Stimulated activated naive CD8-positive, alpha-beta T cell treated with anti-CD3 and anti-CD28 coated beads, Interleukin-15, Interleukin-2, amounts not matched to agents 100 ng/mL and 50 ng/mL, for 24 hours (primary cell): ENCODE results near the gene GCSAM.

ENCODE experiments used
- H3K27ac Mint-ChIP-seq: one replicate; pipeline ENCODE4 v1.8.0; 2021; ENCODE audit warnings: mild to moderate bottlenecking, mixed read lengths
- H3K27me3 Mint-ChIP-seq: one replicate; pipeline ENCODE4 v1.8.0; 2021; ENCODE audit warnings: mixed read lengths
- H3K36me3 Mint-ChIP-seq: one replicate; pipeline ENCODE4 v1.8.0; 2021; ENCODE audit warnings: low read depth, mixed read lengths
- H3K4me1 Mint-ChIP-seq: one replicate; pipeline ENCODE4 v1.8.0; 2021; ENCODE audit warnings: low read depth, mixed read lengths
- H3K4me3 Mint-ChIP-seq: one replicate; pipeline ENCODE4 v1.8.0; 2021; ENCODE audit warnings: mild to moderate bottlenecking, mixed read lengths
- H3K9me3 Mint-ChIP-seq: one replicate; pipeline ENCODE4 v1.8.0; 2021; ENCODE audit warnings: mixed read lengths

The GCSAM gene

DNA sequence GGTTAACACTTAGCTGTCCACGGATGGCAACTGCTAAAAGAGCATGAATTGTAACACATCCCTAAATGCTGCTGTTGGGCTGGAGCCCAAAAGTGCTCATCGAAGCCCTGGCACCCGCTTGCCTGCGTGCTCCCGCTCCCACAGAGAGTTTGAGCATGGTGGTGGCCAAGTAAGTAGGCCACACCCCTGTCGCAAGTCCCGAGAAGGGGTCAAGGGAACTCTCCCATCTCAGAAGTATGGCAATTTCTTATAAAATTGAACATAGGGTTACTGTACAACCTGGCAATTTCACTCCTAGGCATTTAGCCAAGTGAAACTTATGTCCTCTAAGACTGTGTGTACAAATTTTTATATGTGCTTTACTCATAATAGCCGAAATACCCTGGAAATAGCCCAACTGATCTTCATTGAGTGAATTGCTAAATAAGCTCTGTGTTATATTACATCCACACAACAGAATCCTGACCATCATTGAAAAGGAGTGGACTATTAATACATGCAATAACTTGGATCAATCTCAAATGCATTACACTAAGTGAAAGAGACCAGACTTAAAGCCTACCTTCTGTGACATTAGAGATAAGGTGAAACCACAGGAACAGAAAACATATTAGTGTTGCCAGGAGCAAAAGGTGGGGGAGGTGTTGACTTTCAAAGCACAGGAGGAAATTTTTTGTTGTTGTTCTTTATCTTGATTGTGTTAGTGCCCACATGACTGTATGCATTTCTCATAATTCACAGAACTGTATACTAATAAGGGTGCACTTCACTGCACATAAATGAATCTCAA is 1.5 kb upstream of the GCSAM start:
- Mint-ChIP-seq H3K27ac (peak overlapping the region; percentile 93), H3K4me1 (peaks cover 79% of the 10 kb centered on the region), H3K27me3 (no peaks in the 10 kb centered on the region), H3K9me3 (no peaks in the 10 kb centered on the region), H3K4me3 (peak overlapping the region; percentile 15), H3K36me3 (no peaks in the 10 kb centered on the region)

DNA sequence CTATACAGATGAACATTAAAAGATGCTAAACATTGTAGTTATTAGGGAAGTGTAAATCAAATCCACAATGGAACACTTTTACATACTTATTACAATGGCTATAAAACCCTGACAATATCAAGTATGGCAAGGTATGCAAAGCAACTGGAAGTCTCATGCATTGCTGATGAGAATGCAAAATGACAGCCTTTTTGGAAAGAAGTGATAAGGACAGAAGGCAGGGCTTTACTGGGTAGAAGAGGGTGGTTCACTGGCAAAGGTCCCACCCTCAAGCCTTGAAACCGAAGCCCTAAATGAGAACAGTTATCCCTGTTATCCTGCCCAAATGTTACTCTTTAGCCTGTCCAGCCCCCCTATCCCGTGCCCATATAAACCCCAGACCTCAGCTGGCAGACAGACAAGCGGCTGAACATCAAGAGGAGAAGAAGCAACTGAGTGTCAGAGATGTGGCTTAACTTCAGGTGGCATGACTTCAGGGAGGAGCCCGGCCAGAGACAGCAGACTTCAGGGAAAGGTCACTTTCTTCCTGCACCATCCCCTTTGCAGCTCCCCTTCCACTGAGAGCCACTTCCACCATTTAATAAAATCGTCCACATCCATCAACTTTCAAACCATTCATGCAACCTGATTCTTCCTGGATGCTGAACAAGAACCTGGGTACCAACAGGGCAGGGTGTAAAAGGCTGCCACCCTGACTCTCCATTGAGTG is 732 bp upstream of the GCSAM start:
- Mint-ChIP-seq H3K36me3 (no peaks in the 10 kb centered on the region), H3K27me3 (no peaks in the 10 kb centered on the region), H3K4me3 (peak overlapping the region; percentile 85), H3K9me3 (no peaks in the 10 kb centered on the region), H3K4me1 (peaks cover 86% of the 10 kb centered on the region), H3K27ac (peak overlapping the region; percentile 93)

DNA sequence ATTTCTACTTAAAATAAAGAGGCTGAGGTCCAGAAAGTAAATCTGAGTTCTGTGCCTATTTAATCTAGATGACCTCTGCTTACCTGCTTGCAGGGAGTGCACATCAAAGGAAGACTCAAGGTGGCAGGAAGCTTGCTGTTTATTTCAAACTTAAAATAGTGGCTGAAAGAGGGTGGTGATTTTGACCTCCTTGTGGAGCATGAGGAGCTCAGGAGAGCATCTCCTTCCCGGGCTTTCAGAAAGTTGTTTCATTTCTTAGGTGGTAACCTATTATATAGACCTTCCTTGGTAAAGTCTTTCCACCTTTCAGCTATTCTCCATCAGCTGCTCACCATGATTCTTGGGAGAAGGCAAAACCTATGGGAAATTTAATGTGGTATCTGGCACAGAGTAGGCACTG is 494 bp downstream of the GCSAM start:
- H3K27ac Mint-ChIP-seq = peak overlapping the region; percentile 93

DNA sequence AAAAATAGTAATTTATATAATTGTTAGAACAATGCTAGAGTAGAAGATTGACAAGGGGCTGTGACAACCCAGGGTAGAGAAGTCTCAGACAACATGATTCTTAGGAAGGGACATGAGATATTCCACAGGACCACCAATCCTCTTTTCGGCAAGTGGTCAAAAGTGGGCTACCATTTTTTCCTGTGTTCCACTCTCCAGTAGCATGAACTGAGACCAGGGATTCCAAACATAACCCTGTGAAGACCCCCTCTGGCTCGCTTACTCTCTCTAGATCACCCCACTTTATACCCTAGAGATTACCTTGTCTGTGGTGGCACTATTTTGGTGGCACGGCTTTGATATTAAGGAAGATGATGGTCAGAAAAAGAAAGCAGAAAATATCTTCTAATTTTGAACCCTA is 960 bp downstream of the GCSAM start:
- peaks cover 94% of the 10 kb centered on the region for H3K4me1 Mint-ChIP-seq
- peak overlapping the region; percentile 85 for H3K4me3 Mint-ChIP-seq
- H3K9me3 Mint-ChIP-seq = no peaks in the 10 kb centered on the region
- H3K36me3 Mint-ChIP-seq = no peaks in the 10 kb centered on the region
- no peaks in the 10 kb centered on the region for H3K27me3 Mint-ChIP-seq
- H3K27ac Mint-ChIP-seq = peak overlapping the region; percentile 93

More for the DNA sequence above, 494 bp downstream of the GCSAM start:
- Mint-ChIP-seq H3K36me3 (no peaks in the 10 kb centered on the region), H3K27me3 (no peaks in the 10 kb centered on the region), H3K4me3 (peak overlapping the region; percentile 85), H3K9me3 (no peaks in the 10 kb centered on the region), H3K4me1 (peaks cover 94% of the 10 kb centered on the region)

DNA sequence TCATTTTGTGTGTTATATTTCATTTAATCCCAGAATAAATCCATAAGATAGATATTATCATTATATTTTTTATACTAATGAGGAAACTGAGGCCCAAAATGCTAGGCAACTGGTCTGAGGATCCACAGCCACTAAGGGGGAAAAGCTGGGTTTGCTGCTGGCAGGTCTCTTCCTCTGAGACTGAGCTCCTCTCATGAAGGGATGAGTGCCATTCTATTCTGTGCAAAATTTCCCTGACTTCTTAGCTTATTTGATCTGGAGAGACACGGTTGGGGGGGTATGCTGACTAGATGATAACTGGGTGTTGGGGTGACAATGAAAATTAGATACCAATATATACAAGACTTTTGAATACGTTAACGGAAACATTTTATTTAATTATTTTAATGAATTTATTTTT is 1.9 kb downstream of the GCSAM start:
- H3K9me3 Mint-ChIP-seq = no peaks in the 10 kb centered on the region
- no peaks in the 10 kb centered on the region for H3K27me3 Mint-ChIP-seq
- H3K4me3 Mint-ChIP-seq = peak overlapping the region; percentile 17
- H3K4me1 Mint-ChIP-seq = peaks cover 94% of the 10 kb centered on the region
- no peak overlapping the region for H3K27ac Mint-ChIP-seq
- no peaks in the 10 kb centered on the region for H3K36me3 Mint-ChIP-seq

DNA sequence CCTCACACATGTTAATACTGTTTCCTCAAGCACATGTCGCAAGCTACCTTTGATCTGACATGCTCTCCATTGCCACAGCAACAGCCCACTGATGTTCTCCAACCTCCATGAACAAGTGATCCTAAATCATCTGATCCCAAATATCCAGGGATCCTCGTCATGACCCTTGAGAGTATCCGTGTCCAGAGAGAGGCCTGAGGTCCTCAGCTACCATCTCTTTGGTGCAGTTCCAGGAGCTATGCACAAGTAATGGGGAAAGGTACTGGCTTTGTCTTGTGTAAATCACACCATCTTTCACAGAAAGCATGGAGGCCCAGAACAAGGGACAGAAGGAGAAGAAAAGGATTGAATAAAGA is 2.4 kb downstream of the GCSAM start:
- no peaks in the 10 kb centered on the region for H3K27me3 Mint-ChIP-seq
- H3K36me3 Mint-ChIP-seq = no peaks in the 10 kb centered on the region
- no peaks in the 10 kb centered on the region for H3K9me3 Mint-ChIP-seq
- peak overlapping the region; percentile 60 for H3K27ac Mint-ChIP-seq
- peak overlapping the region; percentile 17 for H3K4me3 Mint-ChIP-seq
- peaks cover 94% of the 10 kb centered on the region for H3K4me1 Mint-ChIP-seq

DNA sequence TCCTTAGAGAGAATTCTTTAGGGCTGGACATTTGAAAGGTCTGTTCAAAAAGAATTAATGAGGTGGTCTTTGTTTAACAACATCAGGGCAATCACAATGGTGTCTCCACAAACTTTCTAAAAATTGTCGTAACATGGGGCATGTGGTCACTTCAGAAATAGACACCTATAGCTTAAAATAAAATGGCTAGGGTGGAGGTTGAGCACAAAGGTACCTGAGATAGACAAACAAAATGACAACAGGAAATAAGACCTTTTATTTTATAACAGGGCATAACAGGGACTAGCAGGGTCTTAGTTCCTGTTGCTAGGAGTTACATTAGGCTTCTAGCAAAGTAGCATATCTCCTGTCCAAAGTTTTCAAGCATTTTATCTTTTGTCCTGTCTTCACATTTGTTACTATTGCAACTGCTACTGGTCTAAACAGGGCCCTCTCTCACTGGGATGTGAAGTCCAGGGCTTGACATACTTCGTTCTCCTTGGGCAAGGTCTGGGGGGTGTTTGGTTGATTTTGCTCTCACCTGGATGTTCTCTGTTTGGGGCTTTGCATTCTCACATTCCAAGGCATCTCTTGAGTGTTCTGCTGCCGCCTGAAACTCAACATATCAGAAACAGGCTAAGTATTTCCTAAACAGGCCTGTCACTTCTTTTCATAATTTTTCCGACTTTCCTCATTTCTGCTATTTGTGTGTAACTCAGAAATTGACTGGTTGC is 3.0 kb downstream of the GCSAM start:
- H3K4me3 Mint-ChIP-seq = peak overlapping the region; percentile 17
- no peaks in the 10 kb centered on the region for H3K27me3 Mint-ChIP-seq
- peaks cover 92% of the 10 kb centered on the region for H3K4me1 Mint-ChIP-seq
- H3K36me3 Mint-ChIP-seq = no peaks in the 10 kb centered on the region
- H3K27ac Mint-ChIP-seq = peak overlapping the region; percentile 81
- H3K9me3 Mint-ChIP-seq = no peaks in the 10 kb centered on the region

DNA sequence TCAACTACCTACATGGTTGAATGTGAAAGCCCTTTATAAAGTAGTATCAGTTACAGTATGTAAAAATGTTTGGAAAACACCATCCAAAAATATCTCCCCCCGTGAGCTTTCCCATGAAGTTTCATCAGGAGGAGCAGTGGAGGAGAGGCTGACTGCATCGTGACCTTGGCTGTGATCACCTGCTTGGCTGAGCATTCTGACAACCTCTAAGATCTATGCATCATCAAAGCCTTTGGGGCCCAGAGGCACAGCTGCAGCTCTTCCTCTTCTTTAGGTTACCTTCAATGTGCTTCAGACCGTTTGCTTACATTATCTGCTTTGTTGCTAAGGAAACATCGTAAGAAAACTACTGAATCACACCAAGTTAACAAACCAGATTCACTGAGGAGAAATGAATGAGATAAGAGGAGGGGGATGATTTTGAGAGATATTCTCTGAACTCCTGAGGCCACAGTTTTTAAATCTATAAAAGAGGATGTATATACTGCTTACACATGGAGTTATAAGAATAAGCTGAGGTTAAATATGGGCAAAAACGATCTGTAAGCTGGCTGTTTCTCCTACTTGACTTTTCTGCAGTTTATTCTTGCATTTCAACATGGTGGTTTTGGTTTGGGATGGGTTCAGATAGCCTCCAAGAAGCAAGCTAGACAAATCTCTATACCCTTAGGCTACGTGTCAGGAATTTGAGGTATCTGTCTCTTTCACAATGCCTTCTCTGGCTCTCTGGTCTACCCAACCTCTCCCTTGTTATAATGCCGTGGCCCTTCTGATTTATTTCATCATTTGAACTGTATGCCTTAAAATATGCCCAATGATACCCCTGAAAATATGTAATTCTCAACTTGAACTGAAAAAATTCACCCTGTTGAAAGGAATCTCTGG is 4.0 kb downstream of the GCSAM start:
- H3K27ac Mint-ChIP-seq = peak overlapping the region; percentile 81
- no peaks in the 10 kb centered on the region for H3K36me3 Mint-ChIP-seq
- peaks cover 82% of the 10 kb centered on the region for H3K4me1 Mint-ChIP-seq

DNA sequence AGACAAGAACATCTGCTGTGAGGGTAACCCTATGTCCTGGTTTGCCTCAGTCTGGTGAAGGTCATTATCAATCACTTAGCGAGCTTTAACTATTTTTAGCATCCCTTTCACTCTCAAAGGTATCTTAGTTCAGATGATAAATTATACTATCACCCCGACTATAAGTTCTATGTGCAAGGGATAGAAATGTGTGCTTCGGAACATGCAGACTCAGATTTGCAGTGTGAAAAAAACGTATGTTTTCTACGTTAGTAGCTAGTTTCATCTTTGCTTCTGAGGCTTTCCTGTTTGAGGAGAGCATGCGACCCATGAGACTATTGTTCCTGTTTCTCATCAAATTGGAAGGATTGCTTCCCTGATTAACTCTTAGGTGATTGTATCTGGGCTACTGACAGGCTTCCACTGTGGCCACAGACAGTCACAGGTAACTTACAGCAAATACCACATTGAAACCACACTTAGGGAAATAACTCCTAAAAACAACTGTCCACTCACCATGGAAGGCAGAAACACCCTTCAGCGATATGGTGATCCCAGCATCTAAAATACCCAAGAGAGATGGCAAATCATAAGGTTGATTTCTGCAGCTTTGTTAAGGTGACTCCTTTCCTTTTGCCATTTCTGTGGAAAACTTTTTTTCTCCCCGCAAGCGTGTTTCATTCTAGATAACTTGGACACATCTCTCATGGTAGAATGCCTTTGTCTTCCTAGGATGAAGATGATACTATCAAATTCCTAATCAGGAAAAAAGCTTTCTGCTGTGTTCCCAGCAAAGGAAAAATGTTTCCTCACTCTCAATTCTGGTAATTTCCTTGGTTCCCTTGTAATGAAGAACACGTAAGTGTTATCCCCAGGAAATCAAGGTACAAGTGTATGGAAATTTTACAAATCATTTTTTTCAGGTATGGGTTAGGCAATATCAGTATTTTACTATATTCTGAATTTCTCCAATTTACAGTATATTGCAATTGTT is 5.2 kb downstream of the GCSAM start:
- Mint-ChIP-seq H3K9me3 (no peaks in the 10 kb centered on the region), H3K4me1 (peaks cover 70% of the 10 kb centered on the region), H3K27ac (peak overlapping the region; percentile 80), H3K4me3 (peak overlapping the region; percentile 59), H3K36me3 (no peaks in the 10 kb centered on the region), H3K27me3 (no peaks in the 10 kb centered on the region)

More for the DNA sequence above, 4.0 kb downstream of the GCSAM start:
- peak overlapping the region; percentile 15 for H3K4me3 Mint-ChIP-seq
- H3K27me3 Mint-ChIP-seq = no peaks in the 10 kb centered on the region
- no peaks in the 10 kb centered on the region for H3K9me3 Mint-ChIP-seq

DNA sequence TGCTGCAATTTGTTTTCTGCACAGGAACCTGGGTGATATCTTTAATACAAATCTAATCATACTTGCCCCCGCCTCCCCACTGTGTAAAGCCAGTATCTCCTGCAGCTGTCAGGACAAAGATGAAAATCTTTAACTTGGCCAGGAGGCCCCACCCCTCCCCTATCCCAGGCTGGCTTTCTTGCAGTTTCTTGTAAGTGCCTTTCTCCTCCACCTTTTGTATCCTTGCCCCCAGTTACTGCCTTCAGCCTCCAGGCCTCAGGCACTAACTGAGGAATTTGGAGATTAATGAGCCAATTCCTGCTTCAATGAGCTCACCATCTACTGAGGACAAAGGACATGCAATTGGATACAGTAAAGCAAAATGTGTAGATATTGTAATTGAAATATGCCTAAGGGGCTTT is 6.5 kb downstream of the GCSAM start:
- peaks cover 64% of the 10 kb centered on the region for H3K4me1 Mint-ChIP-seq
- H3K4me3 Mint-ChIP-seq = peak overlapping the region; percentile 59
- no peaks in the 10 kb centered on the region for H3K36me3 Mint-ChIP-seq
- H3K9me3 Mint-ChIP-seq = no peaks in the 10 kb centered on the region
- no peaks in the 10 kb centered on the region for H3K27me3 Mint-ChIP-seq
- H3K27ac Mint-ChIP-seq = peak overlapping the region; percentile 33

DNA sequence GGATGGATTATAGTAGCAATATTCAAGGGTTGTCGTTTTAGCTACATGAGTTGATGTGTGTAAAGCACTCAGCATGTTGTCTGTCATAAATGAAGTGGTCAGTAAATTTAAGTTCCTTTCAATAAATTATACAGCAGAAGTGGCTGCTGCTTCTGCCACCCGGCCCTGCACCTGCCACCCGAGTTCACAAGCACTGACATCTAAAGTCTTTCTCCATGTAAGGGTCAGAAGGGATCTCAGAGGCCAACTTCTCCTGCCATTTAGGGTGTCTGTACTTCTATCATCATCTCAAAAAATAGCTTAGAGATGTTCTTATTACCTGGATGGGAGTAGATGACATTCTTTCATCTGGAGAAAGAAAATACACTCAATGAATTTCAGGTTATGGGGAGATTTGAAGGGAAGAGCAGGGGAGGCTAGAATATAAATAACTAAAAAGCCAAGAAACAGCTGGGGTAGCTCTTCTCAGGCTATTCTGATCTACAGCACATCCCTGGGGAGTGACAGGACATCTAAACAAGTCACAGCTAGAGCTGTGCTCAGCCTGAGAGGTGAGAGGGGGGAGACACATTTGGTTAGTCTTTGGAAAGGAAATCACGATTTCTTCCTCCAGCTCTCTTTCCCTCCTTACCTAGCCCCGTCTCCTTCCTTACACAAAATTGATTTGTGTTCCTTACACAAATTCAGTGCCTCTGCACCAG is 8.0 kb downstream of the GCSAM start:
- peaks cover 66% of the 10 kb centered on the region for H3K4me1 Mint-ChIP-seq

DNA sequence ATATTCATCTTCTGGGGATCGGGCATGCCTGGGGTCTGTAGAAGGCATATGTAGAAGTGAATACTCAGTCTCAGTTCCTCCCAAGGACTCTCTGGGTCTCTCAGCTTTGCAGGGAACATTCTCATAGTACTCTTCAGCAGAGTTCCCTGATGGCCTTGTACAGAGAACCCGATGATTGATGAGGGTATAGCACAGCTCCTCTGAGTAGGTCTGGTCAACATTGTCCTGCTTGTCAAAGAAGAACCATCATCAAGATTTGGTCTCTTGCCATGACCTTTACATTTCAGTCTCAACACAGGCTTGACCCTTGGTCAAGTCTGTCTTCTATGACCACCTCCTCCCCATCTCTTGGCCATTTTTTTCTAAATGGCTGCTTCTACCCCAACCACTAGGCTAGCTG is 9.5 kb downstream of the GCSAM start:
- H3K36me3 Mint-ChIP-seq = no peaks in the 10 kb centered on the region
- peaks cover 66% of the 10 kb centered on the region for H3K4me1 Mint-ChIP-seq
- H3K27me3 Mint-ChIP-seq = no peaks in the 10 kb centered on the region
- H3K27ac Mint-ChIP-seq = no peak overlapping the region
- H3K4me3 Mint-ChIP-seq = no peak overlapping the region
- H3K9me3 Mint-ChIP-seq = no peaks in the 10 kb centered on the region

More for the DNA sequence above, 8.0 kb downstream of the GCSAM start:
- H3K27ac Mint-ChIP-seq = no peak overlapping the region
- no peaks in the 10 kb centered on the region for H3K36me3 Mint-ChIP-seq
- H3K9me3 Mint-ChIP-seq = no peaks in the 10 kb centered on the region
- H3K27me3 Mint-ChIP-seq = no peaks in the 10 kb centered on the region
- no peak overlapping the region for H3K4me3 Mint-ChIP-seq

DNA sequence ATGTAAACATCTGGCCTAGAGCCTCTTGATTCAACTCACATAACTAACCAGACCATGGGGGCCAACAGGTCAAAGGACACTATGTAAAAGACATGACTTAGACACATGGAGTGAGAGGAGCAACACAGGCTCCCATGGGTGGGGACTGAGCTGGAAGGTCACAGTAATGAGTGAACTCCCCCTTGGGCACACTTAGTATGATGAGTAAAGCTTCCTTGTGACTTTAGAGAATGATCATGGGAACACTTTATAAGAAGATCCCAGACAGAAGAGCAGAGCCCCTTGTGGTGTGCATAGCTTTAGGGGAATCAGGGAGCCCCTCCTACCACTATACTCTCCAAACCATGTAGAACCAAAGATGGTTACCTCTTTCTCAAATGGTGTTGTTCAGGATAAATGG is 10.2 kb downstream of the GCSAM start:
- Mint-ChIP-seq H3K27me3 (no peaks in the 10 kb centered on the region), H3K4me3 (no peak overlapping the region), H3K9me3 (no peaks in the 10 kb centered on the region), H3K4me1 (peaks cover 66% of the 10 kb centered on the region), H3K36me3 (no peaks in the 10 kb centered on the region), H3K27ac (no peak overlapping the region)
